Activated T-cell treated with anti-CD3 and anti-CD28 coated beads, Interleukin-2, amount 50 U/mL, for 1 hour (primary cell): ENCODE results near the gene CDK13.
A peak's percentile ranks its signal among the peaks of the same experiment; 100 is the strongest.
"Not testable (repeated sequence)": the region's sequence is repeated elsewhere in the genome, so short reads cannot be mapped to it uniquely, and the experiment has no call there.

ENCODE experiments used
- DNase-seq: peaks from one replicate; pipeline ENCODE4 v3.0.0-alpha.2; 2020

The CDK13 gene

GRCh38 chr7:39949971-39950472 is at the start of gene CDK13:
Gene CDK13 (plus strand): TSS chr7:39950256. CDS start chr7:39950642, 386 bp downstream.
- peak; percentile 90 for DNase-seq

GRCh38 chr7:39904077-39904486 is 46.0 kb upstream of the CDK13 start:
- DNase-seq = no peak

- DNase-seq = no peak
These were observed 41.9 kb upstream of the CDK13 start for GRCh38 chr7:39908141-39908540.

- no peak for DNase-seq
These were observed 41.1 kb upstream of the CDK13 start for GRCh38 chr7:39908973-39909372.

- no peak for DNase-seq
These were observed 40.5 kb upstream of the CDK13 start for GRCh38 chr7:39909526-39909925.

- DNase-seq = no peak
These were observed 39.8 kb upstream of the CDK13 start for GRCh38 chr7:39910108-39910869.

- no peak for DNase-seq
These were observed 38.9 kb upstream of the CDK13 start for GRCh38 chr7:39911167-39911566.

GRCh38 chr7:39915847-39916246 is 34.2 kb upstream of the CDK13 start:
- DNase-seq = not testable (repeated sequence)

- no peak for DNase-seq
These were observed 30.4 kb upstream of the CDK13 start for GRCh38 chr7:39919646-39920045.

GRCh38 chr7:39921506-39922175 is 28.4 kb upstream of the CDK13 start:
- no peak for DNase-seq

GRCh38 chr7:39922580-39922979 is 27.5 kb upstream of the CDK13 start:
- no peak for DNase-seq

GRCh38 chr7:39923091-39923490 is 27.0 kb upstream of the CDK13 start:
- no peak for DNase-seq

- no peak for DNase-seq
These were observed 25.9 kb upstream of the CDK13 start for GRCh38 chr7:39924122-39924521.

GRCh38 chr7:39926111-39926510 is 23.9 kb upstream of the CDK13 start:
- no peak for DNase-seq

GRCh38 chr7:39927018-39927417 is 23.0 kb upstream of the CDK13 start:
- no peak for DNase-seq

- no peak for DNase-seq
These were observed 15.9 kb upstream of the CDK13 start for GRCh38 chr7:39934132-39934531.

- no peak for DNase-seq
These were observed 13.3 kb upstream of the CDK13 start for GRCh38 chr7:39936761-39937160.

GRCh38 chr7:39937366-39938153 is 12.5 kb upstream of the CDK13 start:
- no peak for DNase-seq

- no peak for DNase-seq
These were observed 7.2 kb upstream of the CDK13 start for GRCh38 chr7:39942883-39943282.

GRCh38 chr7:39946693-39947092 is 3.4 kb upstream of the CDK13 start:
- no peak for DNase-seq

GRCh38 chr7:39948375-39948955 is 1.6 kb upstream of the CDK13 start:
- no peak for DNase-seq

GRCh38 chr7:39948956-39949928 is 814 bp upstream of the CDK13 start:
- peak; percentile 97 for DNase-seq
